GM12878 (cell line): ENCODE results near the gene PRRC2A. TPM values are rescaled to one million over a fixed set of nuclear protein-coding genes. Genes with fewer than 3 reads are reported as not detected.

ENCODE experiments used
- ATAC-seq: fragments of 200-7000 bp; cut with Tn5 transposase; 3 replicates; pipeline ENCODE4 v1.9.1; 2020; ENCODE audit warnings: mild to moderate bottlenecking, moderate library complexity
- BruUV-seq: library from RNA; stranded (reverse); fragments of 400-500 nt; replicated peaks from 2 replicates; lab custom pipeline; 2021; lab: Mats Ljungman, UMichigan
- CTCF ChIA-PET: fragments of 300-600 bp; sonication (Branson Sonifier 250); formaldehyde crosslinking; extraction: SDS; loops from one replicate; lab custom pipeline; 2021; ENCODE audit warnings: inconsistent platforms; lab: Yijun Ruan, JAX
- POLR2A ChIA-PET: fragments of 350-600 bp; formaldehyde crosslinking; extraction: SDS; loops from one replicate; lab custom pipeline; 2021; ENCODE audit warnings: inconsistent platforms; lab: Charles Lee
- RAD21 ChIA-PET: fragments of 300-600 bp; sonication (Branson Sonifier 250); formaldehyde crosslinking; loops from one replicate; lab custom pipeline; 2023; ENCODE audit warnings: antibody characterized with exemption; ENCODE audit not compliant: unreplicated experiment; lab: Charles Lee
- SMC1A ChIA-PET: fragments of 300-600 bp; sonication (Branson Sonifier 250); formaldehyde crosslinking; loops from one replicate; lab custom pipeline; 2023; ENCODE audit not compliant: unreplicated experiment, uncharacterized antibody; lab: Charles Lee
- DNase-seq: peaks from one replicate; pipeline ENCODE4 v3.0.0-alpha.2; 2011; ENCODE audit warnings: low read depth, low spot score
- FAIRE-seq: peaks from 3 replicates; lab custom pipeline; 2011; peaks lifted over from hg19 to GRCh38; lab: Jason Lieb, UNC
- H2AFZ ChIP-seq: 2 replicates; pipeline ENCODE4 v1.6.0; 2011; ENCODE audit warnings: low read depth, low read length, control low read depth; ENCODE audit not compliant: control insufficient read depth
- H3K27ac ChIP-seq: 2 replicates; pipeline ENCODE4 v1.5.1; 2011; ENCODE audit warnings: control low read depth; ENCODE audit not compliant: control insufficient read depth, insufficient read depth
- H3K27me3 ChIP-seq, 2 experiments: replicated peaks in 1 of 2; 2 replicates each; pipeline versions ENCODE4 v1.6.0 to v1.6.1; 2011; ENCODE audit warnings: low read length in 1 of 2; ENCODE audit not compliant: control insufficient read depth in 2 of 2, insufficient read depth in 2 of 2
- H3K36me3 ChIP-seq, 2 experiments: 2 replicates each; pipeline ENCODE4 v1.5.1; 2011; ENCODE audit warnings: low read length in 1 of 2; ENCODE audit not compliant: control insufficient read depth in 2 of 2, insufficient read depth in 2 of 2
- H3K4me1 ChIP-seq: 2 replicates; pipeline ENCODE4 v1.6.1; 2011; ENCODE audit warnings: mild to moderate bottlenecking, low read length, moderate library complexity, mixed read lengths; ENCODE audit not compliant: control insufficient read depth, insufficient read depth
- H3K4me2 ChIP-seq: 2 replicates; pipeline ENCODE4 v1.6.0; 2011; ENCODE audit warnings: control low read depth; ENCODE audit not compliant: control insufficient read depth, insufficient read depth
- H3K4me3 ChIP-seq: fragments of 200-600 bp; sonication (generic); 2 replicates; pipeline ENCODE4 v1.5.1; 2016
- H3K79me2 ChIP-seq: 2 replicates; pipeline ENCODE4 v1.6.0; 2011; ENCODE audit warnings: low read length; ENCODE audit not compliant: control insufficient read depth, insufficient read depth
- H3K9ac ChIP-seq: 2 replicates; pipeline ENCODE4 v1.8.0; 2011; ENCODE audit warnings: low read length, control low read depth, mixed read lengths; ENCODE audit not compliant: control insufficient read depth, insufficient read depth
- H3K9me3 ChIP-seq: replicated peaks from 3 replicates; pipeline ENCODE4 v1.5.1; 2011; ENCODE audit warnings: mild to moderate bottlenecking, low read length; ENCODE audit not compliant: control insufficient read depth, insufficient read depth
- H4K20me1 ChIP-seq: 2 replicates; pipeline ENCODE4 v1.6.0; 2011; ENCODE audit not compliant: control insufficient read depth, insufficient read depth
- CEBPB ChIP-seq, 2 experiments: fragments of 150-350 bp in 1 of 2; IDR thresholded peaks; 2 replicates each; pipeline ENCODE4 v1.6.1; 2012 to 2014; ENCODE audit warnings: low read depth in 2 of 2, low read length in 2 of 2, borderline replicate concordance in 1 of 2, inconsistent platforms in 1 of 2
- EED ChIP-seq: sonication (generic); IDR thresholded peaks from 2 replicates; pipeline ENCODE4 v1.6.1; 2016; ENCODE audit warnings: antibody characterized with exemption, low read depth
- HCFC1 ChIP-seq: fragments of 150-350 bp; IDR thresholded peaks from 2 replicates; pipeline ENCODE4 v1.6.1; 2014; ENCODE audit warnings: low read length
- IKZF1 ChIP-seq: fragments of 450-650 bp; conservative IDR thresholded peaks from 2 replicates; pipeline ENCODE4 v1.6.1; 2017; ENCODE audit warnings: antibody characterized with exemption, mild to moderate bottlenecking
- IKZF2 ChIP-seq, 2 experiments: fragments of 450-650 bp; IDR thresholded peaks; 2 replicates each; pipeline ENCODE4 v1.6.1; 2017; ENCODE audit warnings: mild to moderate bottlenecking in 2 of 2, moderate library complexity in 2 of 2
- MTA2 ChIP-seq: fragments of 450-650 bp; IDR thresholded peaks from 2 replicates; pipeline ENCODE4 v1.6.1; 2016; ENCODE audit warnings: low read depth, mild to moderate bottlenecking, moderate library complexity
- NR2C2 ChIP-seq: IDR thresholded peaks from 2 replicates; pipeline ENCODE4 v1.6.1; 2011; ENCODE audit warnings: borderline replicate concordance, low read depth; ENCODE audit not compliant: control insufficient read depth, insufficient read length
- RUNX3 ChIP-seq: IDR thresholded peaks from 2 replicates; pipeline ENCODE4 v1.6.1; 2012; ENCODE audit warnings: low read length, inconsistent platforms
- SUPT20H ChIP-seq: IDR thresholded peaks from 2 replicates; pipeline ENCODE4 v1.6.1; 2011; ENCODE audit warnings: low read depth, mild to moderate bottlenecking, low read length, moderate library complexity, borderline replicate concordance; ENCODE audit not compliant: control insufficient read depth
- TCF12 ChIP-seq: IDR thresholded peaks from 2 replicates; pipeline ENCODE4 v1.6.1; 2011; ENCODE audit warnings: low read depth, mild to moderate bottlenecking, low read length
- ZNF384 ChIP-seq: IDR thresholded peaks from 2 replicates; pipeline ENCODE4 v1.6.1; 2012; ENCODE audit warnings: low read depth, mild to moderate bottlenecking, low read length, improper control_type of control experiment, borderline replicate concordance
- WGBS: methylation state at CpG from one replicate; pipeline ENCODE4 v1.1.6; 2016; ENCODE audit warnings: low lambda C conversion rate; ENCODE audit not compliant: insufficient replicate concordance, insufficient coverage; ENCODE audit errors: missing lambda C conversion rate; 5-methylcytosine and 5-hydroxymethylcytosine counted together
- in situ Hi-C: fragments of 300-500 bp; cut with MboI; formaldehyde crosslinking; loops from 9 replicates; pipeline ENCODE4 v1.14.3; 2018; ENCODE audit warnings: mixed read lengths
- intact Hi-C: fragments of 100-400 bp; cut with micrococcal nuclease; formaldehyde crosslinking; loops from one replicate; pipeline ENCODE4 v1.14.2; 2022; ENCODE audit not compliant: unreplicated experiment
- polyA plus RNA-seq, 11 experiments: library from polyadenylated mRNA; depleted of rRNA in 4 of 11; unstranded in 6 of 11; stranded (reverse) in 5 of 11; fragments of >200 nt; fragmentation: Nextera tagmentation in 4 of 11; fragmentation: Illumina TruSeq in 1 of 11; extraction: Ambion mirVana in 4 of 11; extraction: Trizol in 1 of 11; gene quantifications; 1 replicate in 1 of 11; 2 replicates in 10 of 11; pipeline versions ENCODE4 v1.2.1 to v1.2.3, GENCODE V29; 2011 to 2016; ENCODE audit warnings: inconsistent platforms in 2 of 11, missing spikeins in 2 of 11, low read depth in 1 of 11
- total RNA-seq, 4 experiments: library from RNA; depleted of rRNA in 3 of 4; stranded (reverse); fragments of >200 nt in 3 of 4; fragmentation: Illumina TruSeq in 1 of 4; extraction: Trizol in 1 of 4; gene quantifications; 2 replicates each; pipeline versions ENCODE4 v1.2.1 to v1.2.3, GENCODE V29; 2013 to 2021
- TF ChIP-seq, protein P1 (sequence below): fragments of 450-650 bp; IDR thresholded peaks from 2 replicates; pipeline ENCODE4 v1.6.1; 2017; ENCODE audit warnings: mild to moderate bottlenecking, moderate library complexity
- TF ChIP-seq, protein P2 (sequence below): IDR thresholded peaks from 2 replicates; pipeline ENCODE4 v1.6.1; 2011; ENCODE audit warnings: mild to moderate bottlenecking, low read depth, low read length, moderate library complexity; ENCODE audit not compliant: insufficient replicate concordance
- TF ChIP-seq, protein P3 (sequence below): fragments of 450-650 bp; IDR thresholded peaks from 2 replicates; pipeline ENCODE4 v1.6.1; 2017; ENCODE audit warnings: low read depth, mild to moderate bottlenecking, moderate library complexity

The PRRC2A gene
- total and polyA plus RNA-seq, 10 of the 15 experiments (the other 5 are each of a cell fraction or from before 2014, with no cell fraction given): 0.40 to 244 (median 61.3) TPM

DNA sequence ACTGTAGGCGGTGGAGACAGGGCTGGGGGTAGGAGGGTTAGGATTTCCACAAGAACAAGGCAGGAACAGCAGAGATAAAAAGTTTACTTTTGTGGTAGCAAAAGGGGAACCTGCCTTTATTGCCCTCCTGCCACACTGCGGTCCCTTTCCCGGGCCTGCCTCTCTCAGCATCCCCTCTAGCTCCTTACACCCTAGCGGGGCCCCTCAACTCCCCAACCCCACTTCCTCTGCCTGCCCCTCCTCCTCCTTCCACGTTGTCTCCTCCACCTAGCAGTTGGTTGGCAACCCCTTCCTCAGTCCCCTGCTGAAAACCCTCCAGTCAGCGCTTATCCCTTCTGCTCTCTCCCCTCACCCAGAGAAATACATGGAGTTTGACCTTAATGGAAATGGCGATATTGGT lies 4.8 kb upstream of the PRRC2A start (continued):
- TF ChIP-seq, protein P1, sequence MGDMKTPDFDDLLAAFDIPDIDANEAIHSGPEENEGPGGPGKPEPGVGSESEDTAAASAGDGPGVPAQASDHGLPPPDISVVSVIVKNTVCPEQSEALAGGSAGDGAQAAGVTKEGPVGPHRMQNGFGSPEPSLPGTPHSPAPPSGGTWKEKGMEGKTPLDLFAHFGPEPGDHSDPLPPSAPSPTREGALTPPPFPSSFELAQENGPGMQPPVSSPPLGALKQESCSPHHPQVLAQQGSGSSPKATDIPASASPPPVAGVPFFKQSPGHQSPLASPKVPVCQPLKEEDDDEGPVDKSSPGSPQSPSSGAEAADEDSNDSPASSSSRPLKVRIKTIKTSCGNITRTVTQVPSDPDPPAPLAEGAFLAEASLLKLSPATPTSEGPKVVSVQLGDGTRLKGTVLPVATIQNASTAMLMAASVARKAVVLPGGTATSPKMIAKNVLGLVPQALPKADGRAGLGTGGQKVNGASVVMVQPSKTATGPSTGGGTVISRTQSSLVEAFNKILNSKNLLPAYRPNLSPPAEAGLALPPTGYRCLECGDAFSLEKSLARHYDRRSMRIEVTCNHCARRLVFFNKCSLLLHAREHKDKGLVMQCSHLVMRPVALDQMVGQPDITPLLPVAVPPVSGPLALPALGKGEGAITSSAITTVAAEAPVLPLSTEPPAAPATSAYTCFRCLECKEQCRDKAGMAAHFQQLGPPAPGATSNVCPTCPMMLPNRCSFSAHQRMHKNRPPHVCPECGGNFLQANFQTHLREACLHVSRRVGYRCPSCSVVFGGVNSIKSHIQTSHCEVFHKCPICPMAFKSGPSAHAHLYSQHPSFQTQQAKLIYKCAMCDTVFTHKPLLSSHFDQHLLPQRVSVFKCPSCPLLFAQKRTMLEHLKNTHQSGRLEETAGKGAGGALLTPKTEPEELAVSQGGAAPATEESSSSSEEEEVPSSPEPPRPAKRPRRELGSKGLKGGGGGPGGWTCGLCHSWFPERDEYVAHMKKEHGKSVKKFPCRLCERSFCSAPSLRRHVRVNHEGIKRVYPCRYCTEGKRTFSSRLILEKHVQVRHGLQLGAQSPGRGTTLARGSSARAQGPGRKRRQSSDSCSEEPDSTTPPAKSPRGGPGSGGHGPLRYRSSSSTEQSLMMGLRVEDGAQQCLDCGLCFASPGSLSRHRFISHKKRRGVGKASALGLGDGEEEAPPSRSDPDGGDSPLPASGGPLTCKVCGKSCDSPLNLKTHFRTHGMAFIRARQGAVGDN: no peak

DNA sequence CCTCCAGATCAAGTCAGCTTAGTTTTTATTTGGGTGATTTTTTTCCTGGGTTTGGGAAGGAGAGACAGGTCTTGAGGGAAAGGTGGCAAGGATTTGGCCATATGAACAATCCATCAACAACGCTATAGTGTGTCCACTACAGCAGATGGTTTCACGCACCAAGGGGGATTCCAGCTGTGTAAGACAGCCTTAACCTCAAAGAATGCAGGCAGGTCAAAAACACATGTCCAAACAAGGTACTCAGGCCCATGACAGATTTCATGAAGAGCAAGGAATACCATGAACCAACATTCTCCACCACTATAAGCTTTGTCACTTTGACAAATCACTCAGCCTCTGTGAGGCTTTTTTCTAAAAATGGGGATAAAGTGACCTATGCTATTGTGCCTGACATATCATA lies 3.5 kb upstream of the PRRC2A start:
- H3K4me2 ChIP-seq: peak overlapping the region; percentile 96
- H3K9ac ChIP-seq: peak overlapping the region; percentile 78
- 62% methylated on average over 2 of the region's 2 CpGs for WGBS
- DNase-seq (no peak), ATAC-seq (no peak), FAIRE-seq (no peak)
- H3K4me1 ChIP-seq: peaks cover 29% of the 10 kb centered on the region
- no peaks in the 10 kb centered on the region for H3K36me3 ChIP-seq
- in situ Hi-C loops: no loop called here
- H3K79me2 ChIP-seq: peaks cover 24% of the 10 kb centered on the region
- H3K27ac ChIP-seq: peak overlapping the region; percentile 93
- TF ChIP-seq EED: 0 out of 2 replicates have a peak, but pooled peaks have one; percentile 25
- TF ChIP-seq HCFC1: no peak
- peak; percentile 74 for TF ChIP-seq RUNX3
- no peak for TF ChIP-seq NR2C2
- TF ChIP-seq IKZF2 (IDR thresholded peaks at IDR 0.05): 0 out of 4 replicates have a peak, but pooled peaks of 1 of the 2 experiments have one; percentile 17
- TF ChIP-seq ZNF384: no peak
- no peak for TF ChIP-seq MTA2
- no peak for TF ChIP-seq SUPT20H
- 0 out of 2 replicates have a peak, but pooled peaks have one; percentile 13 for TF ChIP-seq TCF12
- peak; percentile 28; the same call in 1 of the 2 replicates for TF ChIP-seq IKZF1
- TF ChIP-seq, protein P2, sequence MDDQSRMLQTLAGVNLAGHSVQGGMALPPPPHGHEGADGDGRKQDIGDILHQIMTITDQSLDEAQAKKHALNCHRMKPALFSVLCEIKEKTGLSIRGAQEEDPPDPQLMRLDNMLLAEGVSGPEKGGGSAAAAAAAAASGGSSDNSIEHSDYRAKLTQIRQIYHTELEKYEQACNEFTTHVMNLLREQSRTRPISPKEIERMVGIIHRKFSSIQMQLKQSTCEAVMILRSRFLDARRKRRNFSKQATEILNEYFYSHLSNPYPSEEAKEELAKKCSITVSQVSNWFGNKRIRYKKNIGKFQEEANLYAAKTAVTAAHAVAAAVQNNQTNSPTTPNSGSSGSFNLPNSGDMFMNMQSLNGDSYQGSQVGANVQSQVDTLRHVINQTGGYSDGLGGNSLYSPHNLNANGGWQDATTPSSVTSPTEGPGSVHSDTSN: peak; percentile 14
- no peak for TF ChIP-seq CEBPB (IDR thresholded peaks at IDR 0.05; ENCODE audit: borderline replicate concordance in 1 of 2, low read depth in 2 of 2, low read length in 2 of 2)
- TF ChIP-seq, protein P3, sequence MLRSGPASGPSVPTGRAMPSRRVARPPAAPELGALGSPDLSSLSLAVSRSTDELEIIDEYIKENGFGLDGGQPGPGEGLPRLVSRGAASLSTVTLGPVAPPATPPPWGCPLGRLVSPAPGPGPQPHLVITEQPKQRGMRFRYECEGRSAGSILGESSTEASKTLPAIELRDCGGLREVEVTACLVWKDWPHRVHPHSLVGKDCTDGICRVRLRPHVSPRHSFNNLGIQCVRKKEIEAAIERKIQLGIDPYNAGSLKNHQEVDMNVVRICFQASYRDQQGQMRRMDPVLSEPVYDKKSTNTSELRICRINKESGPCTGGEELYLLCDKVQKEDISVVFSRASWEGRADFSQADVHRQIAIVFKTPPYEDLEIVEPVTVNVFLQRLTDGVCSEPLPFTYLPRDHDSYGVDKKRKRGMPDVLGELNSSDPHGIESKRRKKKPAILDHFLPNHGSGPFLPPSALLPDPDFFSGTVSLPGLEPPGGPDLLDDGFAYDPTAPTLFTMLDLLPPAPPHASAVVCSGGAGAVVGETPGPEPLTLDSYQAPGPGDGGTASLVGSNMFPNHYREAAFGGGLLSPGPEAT: peak; percentile 39; the same call in 1 of the 2 replicates
- H3K27me3 ChIP-seq: no peaks in the 10 kb centered on the region
- peak overlapping the region; percentile 69; the same call in 1 of the 2 replicates for H3K4me3 ChIP-seq
- H3K9me3 ChIP-seq: no peaks in the 10 kb centered on the region
- BruUV-seq: no TSS peak
- ChIA-PET RAD21 (interaction anchor here (1.2 to 3.8 kb wide), 5 partner anchors 19 to 121 kb away, joined by 3 to 27 read pairs (median 5); partner anchors contain the start of genes BAG6 and TNF), SMC1A (interaction anchor here (0.8 to 9.6 kb wide), 9 partner anchors 19 to 65 kb away, joined by 3 to 78 read pairs (median 3); partner anchors contain the start of gene TNF), POLR2A (interaction anchor here (0.6 to 3.4 kb wide), 16 partner anchors 8 to 341 kb away, joined by 3 to 19 read pairs (median 4); partner anchors contain the start of genes BAG6, C6orf47, DDX39B and LSM2), CTCF (interaction anchor here (1.1 to 10.5 kb wide), 6 partner anchors 18 to 74 kb away, joined by 4 to 95 read pairs (median 6); partner anchors contain the start of genes NFKBIL1 and TNF)
- H2AFZ ChIP-seq: no peak overlapping the region
- no peaks in the 10 kb centered on the region for H4K20me1 ChIP-seq
- intact Hi-C loops: loop anchor here (5.0 kb wide), 1 partner anchor 120 kb away; the partner anchor contains the start of gene MICB
